Rectal smooth muscle tissue (tissue), 1 donor: ENCODE results near the gene INHBC.

Experiments used
- H3K27ac ChIP-seq: one replicate; pipeline ENCODE4 v1.7.0; 2013; ENCODE audit warnings: low read depth, low read length, inconsistent platforms
- H3K27me3 ChIP-seq: one replicate; pipeline ENCODE4 v1.7.0; 2013; ENCODE audit warnings: low read length; ENCODE audit not compliant: control insufficient read depth, insufficient read depth
- H3K36me3 ChIP-seq: one replicate; pipeline ENCODE4 v1.7.0; 2013; ENCODE audit warnings: low read length; ENCODE audit not compliant: control insufficient read depth, insufficient read depth
- H3K4me1 ChIP-seq: one replicate; pipeline ENCODE4 v1.7.0; 2013; ENCODE audit warnings: low read length; ENCODE audit not compliant: control insufficient read depth, insufficient read depth
- H3K4me3 ChIP-seq: one replicate; pipeline ENCODE4 v1.7.0; 2013; ENCODE audit warnings: low read length
- H3K9ac ChIP-seq: one replicate; pipeline ENCODE4 v1.7.0; 2013; ENCODE audit warnings: low read length

INHBC gene

GRCh38 chr12:57467915-57468314 lies 33.3 kb downstream of the INHBC start:
- no peak overlapping the region for H3K9ac ChIP-seq
- H3K4me3 ChIP-seq = no peak overlapping the region
- H3K36me3 ChIP-seq = no peaks in the 10 kb centered on the region
- no peaks in the 10 kb centered on the region for H3K27me3 ChIP-seq
- H3K4me1 ChIP-seq = no peaks in the 10 kb centered on the region
- no peak overlapping the region for H3K27ac ChIP-seq

- no peak overlapping the region for H3K9ac ChIP-seq
- peaks cover 10% of the 10 kb centered on the region for H3K27me3 ChIP-seq
- no peak overlapping the region for H3K27ac ChIP-seq
- H3K4me1 ChIP-seq = no peaks in the 10 kb centered on the region
- H3K36me3 ChIP-seq = peaks cover 4% of the 10 kb centered on the region
- H3K4me3 ChIP-seq = no peak overlapping the region
Observed at GRCh38 chr12:57469296-57470164, 34.9 kb downstream of the INHBC start.

- no peak overlapping the region for H3K4me3 ChIP-seq
- H3K27ac ChIP-seq = no peak overlapping the region
- H3K27me3 ChIP-seq = peaks cover 12% of the 10 kb centered on the region
- no peaks in the 10 kb centered on the region for H3K4me1 ChIP-seq
- H3K36me3 ChIP-seq = peaks cover 7% of the 10 kb centered on the region
- no peak overlapping the region for H3K9ac ChIP-seq
Observed at GRCh38 chr12:57470286-57470969, 35.8 kb downstream of the INHBC start.

- H3K4me3 ChIP-seq = no peak overlapping the region
- no peak overlapping the region for H3K9ac ChIP-seq
- H3K27me3 ChIP-seq = peaks cover 15% of the 10 kb centered on the region
- no peak overlapping the region for H3K27ac ChIP-seq
- peaks cover 7% of the 10 kb centered on the region for H3K36me3 ChIP-seq
- peaks cover 2% of the 10 kb centered on the region for H3K4me1 ChIP-seq
Observed at GRCh38 chr12:57470970-57471656, 36.5 kb downstream of the INHBC start.

- Histone ChIP-seq H3K36me3 (peaks cover 7% of the 10 kb centered on the region), H3K4me1 (peaks cover 2% of the 10 kb centered on the region), H3K4me3 (no peak overlapping the region), H3K9ac (no peak overlapping the region), H3K27ac (no peak overlapping the region), H3K27me3 (peaks cover 20% of the 10 kb centered on the region)
Observed at GRCh38 chr12:57471661-57472060, 37.1 kb downstream of the INHBC start.

- no peak overlapping the region for H3K27ac ChIP-seq
- peaks cover 25% of the 10 kb centered on the region for H3K27me3 ChIP-seq
Observed at GRCh38 chr12:57472391-57472790, 37.8 kb downstream of the INHBC start.

GRCh38 chr12:57473392-57473791 lies 38.8 kb downstream of the INHBC start:
- Histone ChIP-seq H3K36me3 (peaks cover 7% of the 10 kb centered on the region), H3K9ac (no peak overlapping the region), H3K4me3 (no peak overlapping the region), H3K4me1 (peaks cover 2% of the 10 kb centered on the region), H3K27ac (no peak overlapping the region), H3K27me3 (peaks cover 25% of the 10 kb centered on the region)

More at GRCh38 chr12:57472391-57472790, 37.8 kb downstream of the INHBC start:
- no peak overlapping the region for H3K4me3 ChIP-seq
- no peak overlapping the region for H3K9ac ChIP-seq
- peaks cover 2% of the 10 kb centered on the region for H3K4me1 ChIP-seq
- peaks cover 7% of the 10 kb centered on the region for H3K36me3 ChIP-seq

- Histone ChIP-seq H3K4me3 (no peak overlapping the region), H3K27me3 (peaks cover 25% of the 10 kb centered on the region), H3K9ac (no peak overlapping the region), H3K36me3 (peaks cover 7% of the 10 kb centered on the region), H3K4me1 (peaks cover 2% of the 10 kb centered on the region), H3K27ac (no peak overlapping the region)
Observed at GRCh38 chr12:57473886-57474285, 39.3 kb downstream of the INHBC start.

- Histone ChIP-seq H3K27ac (no peak overlapping the region), H3K9ac (no peak overlapping the region), H3K27me3 (peaks cover 25% of the 10 kb centered on the region), H3K4me3 (no peak overlapping the region), H3K36me3 (peaks cover 7% of the 10 kb centered on the region), H3K4me1 (peaks cover 2% of the 10 kb centered on the region)
Observed at GRCh38 chr12:57474430-57474829, 39.8 kb downstream of the INHBC start.

GRCh38 chr12:57474862-57475261 lies 40.3 kb downstream of the INHBC start:
- Histone ChIP-seq H3K27ac (no peak overlapping the region), H3K4me1 (peaks cover 2% of the 10 kb centered on the region), H3K4me3 (no peak overlapping the region), H3K36me3 (peaks cover 7% of the 10 kb centered on the region), H3K27me3 (peaks cover 25% of the 10 kb centered on the region), H3K9ac (no peak overlapping the region)

- Histone ChIP-seq H3K9ac (no peak overlapping the region), H3K36me3 (peaks cover 7% of the 10 kb centered on the region), H3K4me1 (peaks cover 2% of the 10 kb centered on the region), H3K27me3 (peaks cover 25% of the 10 kb centered on the region), H3K4me3 (peak overlapping the region; percentile 55), H3K27ac (no peak overlapping the region)
Observed at GRCh38 chr12:57475271-57476161, 40.9 kb downstream of the INHBC start.
